Endometrial microvascular endothelial cells (primary cell): ENCODE measurements around the gene BRD4. TPM values are rescaled to one million over a fixed set of nuclear protein-coding genes. Genes with fewer than 3 reads are reported as not detected.
"Not testable (repeated sequence)": the region's sequence is repeated elsewhere in the genome, so short reads cannot be mapped to it uniquely, and the experiment has no call there.

ENCODE experiments used
- in situ Hi-C: cut with HindIII; loops from 2 replicates; pipeline ENCODE4 v1.10.0; 2017; ENCODE audit warnings: low sequenced_read_pairs, low pct_unique_long_range_greater_than_20kb; ENCODE audit errors: inconsistent ontology term
- total RNA-seq: library from RNA; depleted of rRNA; stranded (reverse); fragments of >200 nt; gene quantifications from one replicate; pipeline ENCODE4 v1.2.3, GENCODE V29; 2015; ENCODE audit errors: inconsistent ontology term

BRD4 gene
- total RNA-seq, 1 donor from 2014 or later, result 40.8 TPM

DNA sequence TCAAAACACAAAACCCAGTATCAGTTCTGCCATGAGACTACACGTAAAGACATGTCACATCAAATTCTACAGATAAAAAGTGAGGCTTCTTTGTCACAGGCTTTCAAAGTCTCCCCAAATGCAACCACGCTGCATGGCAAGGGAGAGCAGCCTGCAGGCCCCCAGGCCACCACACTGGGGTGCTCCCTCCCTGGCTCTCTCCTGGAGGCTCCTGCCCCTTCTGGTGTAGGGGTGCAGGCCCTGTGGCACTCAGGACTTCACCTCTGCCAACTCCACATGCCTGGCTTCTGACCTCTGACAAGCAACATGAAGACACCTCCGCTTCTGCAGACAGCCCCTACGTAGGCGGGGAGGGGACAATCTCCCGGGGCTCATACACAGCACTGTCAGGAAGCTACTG lies 32.9 kb upstream of the BRD4 start:
- in situ Hi-C loops, result no loop called here

DNA sequence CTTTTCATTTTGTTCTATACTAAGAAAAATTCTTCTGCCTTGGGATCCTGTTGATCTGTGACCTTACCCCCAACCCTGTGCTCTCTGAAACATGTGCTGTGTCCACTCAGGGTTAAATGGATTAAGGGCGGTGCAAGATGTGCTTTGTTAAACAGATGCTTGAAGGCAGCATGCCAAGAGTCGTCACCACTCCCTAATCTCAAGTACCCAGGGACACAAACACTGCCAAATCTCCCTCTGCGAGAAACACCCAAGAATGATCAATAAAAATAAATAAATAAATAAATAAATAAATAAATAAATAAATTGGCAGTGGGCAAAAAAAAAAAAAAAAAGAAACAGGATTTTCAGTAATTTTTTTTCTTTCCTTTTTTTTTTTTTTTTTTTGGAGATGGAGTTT lies 31.5 kb upstream of the BRD4 start:
- in situ Hi-C loops, result not testable (repeated sequence)

DNA sequence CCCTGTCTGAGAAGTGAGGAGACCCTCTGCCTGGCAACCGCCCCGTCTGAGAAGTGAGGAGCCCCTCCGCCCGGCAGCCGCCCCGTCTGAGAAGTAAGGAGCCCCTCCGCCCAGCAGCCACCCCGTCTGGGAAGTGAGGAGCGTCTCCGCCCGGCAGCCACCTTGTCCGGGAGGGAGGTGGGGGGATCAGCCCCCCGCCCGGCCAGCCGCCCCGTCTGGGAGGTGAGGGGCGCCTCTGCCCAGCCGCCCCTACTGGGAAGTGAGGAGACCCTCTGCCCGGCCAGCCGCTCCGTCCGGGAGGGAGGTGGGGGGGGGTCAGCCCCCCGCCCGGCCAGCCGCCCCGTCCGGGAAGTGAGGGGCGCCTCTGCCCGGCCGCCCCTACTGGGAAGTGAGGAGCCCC lies 30.7 kb upstream of the BRD4 start:
- in situ Hi-C loops, result not testable (repeated sequence)

DNA sequence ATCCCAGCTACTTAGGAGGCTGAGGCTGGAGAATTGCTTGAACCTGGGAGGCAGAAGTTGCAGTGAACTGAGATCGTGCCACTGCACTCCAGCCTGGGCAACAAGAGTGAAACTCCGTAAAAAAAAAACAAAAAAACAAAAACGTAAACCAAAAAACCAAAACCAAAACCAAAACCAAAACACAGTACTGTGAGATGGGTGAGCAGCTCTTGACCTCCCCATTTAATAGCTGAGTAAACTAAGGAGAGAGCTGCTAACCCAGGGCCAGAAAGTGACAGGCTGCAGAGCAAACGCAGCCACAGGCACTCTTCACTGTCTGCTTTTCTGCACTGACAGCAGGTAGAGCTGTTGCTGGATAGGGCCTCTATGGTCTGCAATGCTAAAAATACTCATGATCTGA lies 27.7 kb upstream of the BRD4 start:
- in situ Hi-C loops, result not testable (repeated sequence)

DNA sequence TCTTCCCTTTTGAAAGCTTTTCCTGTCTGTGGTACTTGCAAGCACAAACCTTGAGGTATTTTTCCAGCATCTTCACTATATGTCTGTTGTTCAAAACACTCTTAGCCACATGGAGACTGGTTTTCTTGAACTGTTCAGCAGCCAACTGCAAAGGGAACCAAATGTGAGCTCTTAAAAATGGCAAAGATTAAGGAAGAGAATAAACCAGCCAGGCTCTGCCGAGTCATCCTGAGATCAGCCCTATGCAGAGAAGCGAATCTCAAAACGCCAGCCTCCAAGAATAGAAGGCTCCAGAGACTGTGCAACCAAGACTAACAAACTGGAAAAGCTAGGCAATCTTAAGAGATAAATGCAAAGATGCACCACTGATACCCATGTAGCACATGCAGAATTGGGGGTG lies 26.6 kb upstream of the BRD4 start:
- in situ Hi-C loops, result no loop called here

DNA sequence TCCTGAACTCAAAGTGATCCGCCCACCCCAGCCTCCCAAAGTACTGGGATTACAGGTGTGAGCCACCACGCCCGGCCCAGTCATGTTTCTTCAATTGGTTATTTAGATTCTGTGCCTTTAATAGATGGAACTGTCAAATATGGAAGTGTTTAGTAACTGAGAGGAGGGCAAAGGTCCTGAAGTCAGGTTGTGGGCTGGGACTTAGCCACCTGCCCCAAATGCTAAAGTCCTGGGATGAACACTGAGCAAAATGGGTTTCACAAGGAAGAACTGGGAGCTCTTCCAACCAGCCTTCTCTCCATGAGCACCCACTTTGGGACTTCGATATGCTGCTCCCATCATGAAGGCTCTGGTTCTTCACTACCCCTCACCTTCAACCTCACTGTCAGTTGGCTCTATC lies 25.6 kb upstream of the BRD4 start:
- in situ Hi-C loops, result no loop called here

DNA sequence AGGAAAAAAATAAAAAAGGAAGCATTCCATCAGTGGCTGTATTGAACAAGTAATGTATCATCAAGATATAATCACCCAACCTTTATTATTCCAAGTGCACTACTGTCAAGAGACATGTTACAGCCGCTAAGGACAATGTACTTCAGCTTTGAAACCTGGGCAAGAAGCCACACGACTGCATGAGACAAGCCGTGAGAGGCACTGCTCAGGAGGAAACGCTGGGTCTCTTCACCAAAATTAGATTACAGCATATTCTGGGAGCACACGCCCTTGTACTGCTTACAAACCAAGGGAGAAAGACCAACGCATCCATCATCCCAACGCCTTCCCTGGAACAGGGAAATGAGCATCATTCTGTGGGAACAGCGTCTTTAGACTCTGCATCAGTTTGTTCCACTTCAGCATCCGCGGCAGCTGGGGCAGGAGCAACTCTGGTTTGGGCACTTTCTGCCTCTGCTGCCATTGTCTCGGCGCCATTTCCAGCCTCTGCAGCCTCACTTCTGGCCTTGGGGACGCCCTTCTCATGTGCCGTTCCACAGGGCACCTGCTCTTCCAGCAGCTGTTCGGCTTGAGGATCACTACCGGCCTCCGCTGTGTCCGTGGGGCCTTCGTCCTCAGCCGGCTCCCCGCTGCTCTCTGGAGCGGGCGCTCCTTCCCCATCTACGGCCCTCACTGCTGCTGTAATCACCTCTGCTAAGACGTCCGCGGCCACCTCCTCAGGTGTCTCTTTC lies 22.4 kb upstream of the BRD4 start:
- in situ Hi-C loops, result no loop called here

DNA sequence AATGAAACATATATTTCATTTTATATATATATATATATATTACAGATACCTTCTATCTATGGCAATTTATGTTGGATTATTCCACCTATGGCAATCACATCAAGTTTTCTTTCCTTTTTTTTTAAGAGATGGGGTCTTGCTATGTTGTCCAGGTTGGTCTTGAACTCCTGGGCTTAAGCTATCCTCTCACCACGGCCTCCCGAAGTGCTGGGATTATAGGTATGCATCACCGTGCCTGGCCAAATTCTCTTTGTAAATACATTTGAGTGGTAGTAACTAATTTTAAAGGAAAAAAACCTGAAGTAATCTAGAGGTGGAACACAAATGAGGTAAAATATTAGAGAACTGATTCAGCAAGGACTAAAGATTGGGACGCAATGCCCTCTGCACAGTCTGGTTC lies 21.6 kb upstream of the BRD4 start:
- in situ Hi-C loops, result no loop called here

DNA sequence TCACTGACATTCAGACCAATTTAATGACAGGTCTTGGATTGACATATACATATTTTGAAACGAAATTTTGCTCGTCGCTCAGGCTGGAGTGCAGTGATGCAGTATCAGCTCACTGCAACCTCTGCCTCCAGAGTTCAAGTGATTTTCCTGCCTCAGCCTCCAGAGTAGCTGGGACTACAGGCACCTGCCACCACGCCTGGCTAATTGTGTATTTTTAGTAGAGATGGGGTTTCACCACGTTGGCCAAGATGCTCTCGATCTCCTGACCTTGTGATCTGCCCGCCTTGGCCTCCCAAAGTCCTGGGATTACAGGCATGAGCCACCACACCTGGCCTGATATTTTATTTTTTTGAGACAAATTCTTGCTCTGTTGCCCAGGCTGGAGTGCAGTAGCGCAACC lies 20.2 kb upstream of the BRD4 start:
- in situ Hi-C loops, result not testable (repeated sequence)

DNA sequence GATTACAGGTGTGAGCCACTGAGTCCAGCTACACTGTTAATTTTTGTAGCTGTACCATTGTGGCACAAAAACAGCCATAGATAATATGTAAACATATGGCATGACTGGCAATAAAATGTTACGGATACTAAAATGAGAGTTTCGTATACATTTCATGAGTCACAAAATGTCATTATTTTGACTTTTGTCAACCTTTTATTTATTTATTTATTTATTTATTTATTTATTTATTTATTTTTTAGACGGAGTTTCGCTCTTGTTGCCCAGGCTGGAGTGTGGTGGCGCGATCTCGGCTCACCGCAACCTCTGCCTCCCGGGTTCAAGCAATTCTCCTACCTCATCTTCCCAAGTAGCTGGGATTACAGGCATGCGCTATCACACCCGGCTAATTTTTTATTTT lies 9.0 kb upstream of the BRD4 start:
- in situ Hi-C loops, result not testable (repeated sequence)

DNA sequence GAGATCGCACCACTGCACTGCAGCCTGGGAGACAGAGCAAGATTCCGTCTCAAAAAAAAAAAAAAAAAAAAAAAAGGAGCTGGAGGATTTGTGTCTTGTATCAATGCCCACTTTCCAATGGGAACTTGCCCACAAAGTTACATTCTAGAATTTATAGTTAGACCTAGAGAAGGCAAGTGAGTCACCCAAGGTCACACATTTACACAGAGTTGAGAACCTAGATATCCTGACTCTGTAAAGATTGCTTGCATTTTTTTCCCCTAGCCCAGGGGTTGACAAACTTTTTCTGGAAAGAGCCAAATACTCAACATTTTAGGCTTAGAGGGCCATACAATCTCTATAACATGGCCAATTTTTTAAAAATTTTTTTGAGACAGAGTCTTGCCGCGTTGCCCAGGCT lies 7.7 kb upstream of the BRD4 start:
- in situ Hi-C loops, result no loop called here

DNA sequence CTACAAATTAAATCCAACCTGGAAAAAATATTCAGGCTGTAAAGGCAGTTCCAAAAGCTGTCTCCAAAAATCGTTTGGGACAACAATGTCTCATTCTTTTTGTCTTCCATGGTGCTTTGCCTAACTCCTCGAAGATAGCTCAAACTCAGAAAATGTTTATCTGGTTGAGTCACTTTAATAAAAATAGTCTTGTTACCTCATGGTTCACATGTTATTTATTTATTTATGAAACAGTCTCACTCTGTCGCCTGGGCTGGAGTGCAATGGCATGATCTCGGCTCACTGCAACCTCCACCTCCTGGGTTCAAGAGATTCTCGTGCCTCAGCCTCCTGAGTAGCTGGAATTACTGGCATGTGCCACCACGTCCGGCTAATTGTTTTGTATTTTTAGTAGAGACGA lies 4.9 kb upstream of the BRD4 start:
- in situ Hi-C loops, result no loop called here

DNA sequence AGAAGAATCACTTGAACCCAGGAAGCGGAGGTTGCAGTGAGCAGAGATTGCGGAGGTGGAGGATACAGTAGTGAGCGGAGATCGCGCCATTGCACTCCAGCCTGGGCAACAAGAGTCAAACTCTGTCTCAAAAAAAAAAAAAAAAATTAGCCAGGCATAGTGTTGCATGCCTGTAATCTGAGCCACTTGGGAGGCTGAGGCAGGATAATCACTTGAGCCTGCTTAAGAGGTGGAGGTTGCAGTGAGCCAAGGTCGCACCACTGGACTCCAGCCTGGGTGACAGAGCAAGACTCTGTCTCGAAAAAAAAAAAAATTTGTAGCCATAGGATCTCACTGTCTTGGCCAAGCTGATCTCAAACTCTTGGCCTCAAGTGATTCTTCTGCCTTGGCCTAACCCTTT lies 3.7 kb upstream of the BRD4 start:
- in situ Hi-C loops, result not testable (repeated sequence)

DNA sequence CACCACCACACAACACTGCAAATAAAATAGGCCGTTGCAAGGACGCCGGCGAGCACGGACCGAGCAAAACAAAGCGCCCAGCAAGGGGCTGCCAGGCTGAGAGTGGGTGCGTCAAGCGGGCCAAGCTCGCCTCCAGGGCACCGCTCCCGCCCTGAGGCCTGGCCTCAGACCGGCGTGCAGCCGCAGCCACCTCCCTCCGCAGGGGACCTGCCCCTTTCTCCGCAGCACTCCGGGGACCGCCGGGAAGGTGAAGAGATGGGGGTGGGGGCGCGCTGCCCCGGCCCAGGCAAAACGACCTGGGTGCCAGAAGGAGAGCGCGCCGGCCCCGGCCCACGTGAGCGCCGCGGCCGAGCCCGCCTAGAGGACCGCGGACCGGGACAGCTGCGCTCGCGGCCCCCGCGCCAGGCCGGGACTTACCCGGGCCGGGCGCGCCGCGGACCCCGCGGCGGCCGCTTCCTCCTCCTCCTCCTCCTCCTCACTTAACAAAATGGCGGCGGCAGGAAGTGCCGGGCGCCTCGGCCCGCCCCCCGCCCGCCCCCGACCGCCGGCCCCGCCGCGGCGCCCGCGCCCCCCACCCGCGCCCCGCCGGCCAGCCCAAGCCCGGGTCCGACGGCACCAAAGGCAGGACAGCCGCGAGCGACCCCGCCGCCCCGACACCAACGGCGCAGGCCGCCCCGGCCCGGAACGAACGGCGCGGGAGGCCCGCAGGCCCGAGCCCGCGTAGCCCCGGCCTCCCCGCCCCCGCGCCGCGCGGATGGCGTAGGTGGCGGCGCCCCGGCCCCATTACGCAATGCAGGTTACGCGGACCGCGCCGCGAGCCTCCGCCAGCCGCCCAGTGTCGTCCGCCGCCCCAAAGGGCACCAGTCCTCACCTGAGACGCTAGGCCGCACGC lies 674 bp downstream of the BRD4 start:
- in situ Hi-C loops, result no loop called here

DNA sequence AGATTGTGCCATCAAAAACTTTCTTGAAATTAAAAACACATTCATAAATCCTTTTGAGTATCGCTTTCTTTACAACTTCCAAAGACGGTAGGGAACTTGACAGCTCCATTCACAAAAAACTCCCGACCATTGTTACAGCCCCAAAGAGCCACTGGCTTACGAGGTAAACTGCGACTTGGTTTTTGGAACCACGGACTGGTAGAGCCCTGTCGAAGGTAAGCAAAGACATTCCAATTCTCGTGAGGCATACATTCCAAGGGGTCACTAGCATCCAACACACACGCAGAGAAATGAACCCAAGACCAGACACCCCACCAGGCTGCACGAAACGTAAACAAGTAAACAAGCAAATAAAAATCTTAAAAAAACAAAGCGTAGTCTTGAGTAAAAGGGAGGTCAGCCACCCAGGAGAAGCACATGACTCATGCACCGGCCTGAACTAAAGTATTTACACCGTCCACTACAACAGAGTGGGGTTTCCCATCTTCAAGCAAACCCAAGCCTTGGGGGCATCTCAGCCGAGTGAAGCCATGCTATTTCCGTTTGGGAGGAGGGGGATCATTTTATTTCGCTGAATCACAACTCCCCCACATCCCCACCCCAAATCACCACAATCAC lies 1.4 kb downstream of the BRD4 start:
- in situ Hi-C loops, result no loop called here

DNA sequence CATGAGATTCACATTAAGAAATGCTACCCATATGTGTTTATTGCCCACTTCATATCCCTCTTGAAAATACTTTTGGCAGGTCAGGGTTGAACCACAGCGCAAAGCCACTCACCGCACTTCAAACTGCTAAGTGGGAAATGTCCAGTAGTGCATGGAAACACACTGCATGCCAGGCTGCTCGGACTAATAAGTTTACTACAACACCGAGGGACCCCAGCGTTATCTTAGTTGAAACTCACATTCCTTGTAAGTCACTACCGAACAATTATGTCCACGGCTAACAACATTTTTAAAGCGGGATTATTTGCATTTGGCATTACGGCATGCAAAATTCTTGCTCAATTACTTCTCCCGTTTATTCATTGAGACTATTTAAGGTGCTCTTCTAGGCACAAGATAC lies 4.0 kb downstream of the BRD4 start:
- in situ Hi-C loops, result no loop called here

DNA sequence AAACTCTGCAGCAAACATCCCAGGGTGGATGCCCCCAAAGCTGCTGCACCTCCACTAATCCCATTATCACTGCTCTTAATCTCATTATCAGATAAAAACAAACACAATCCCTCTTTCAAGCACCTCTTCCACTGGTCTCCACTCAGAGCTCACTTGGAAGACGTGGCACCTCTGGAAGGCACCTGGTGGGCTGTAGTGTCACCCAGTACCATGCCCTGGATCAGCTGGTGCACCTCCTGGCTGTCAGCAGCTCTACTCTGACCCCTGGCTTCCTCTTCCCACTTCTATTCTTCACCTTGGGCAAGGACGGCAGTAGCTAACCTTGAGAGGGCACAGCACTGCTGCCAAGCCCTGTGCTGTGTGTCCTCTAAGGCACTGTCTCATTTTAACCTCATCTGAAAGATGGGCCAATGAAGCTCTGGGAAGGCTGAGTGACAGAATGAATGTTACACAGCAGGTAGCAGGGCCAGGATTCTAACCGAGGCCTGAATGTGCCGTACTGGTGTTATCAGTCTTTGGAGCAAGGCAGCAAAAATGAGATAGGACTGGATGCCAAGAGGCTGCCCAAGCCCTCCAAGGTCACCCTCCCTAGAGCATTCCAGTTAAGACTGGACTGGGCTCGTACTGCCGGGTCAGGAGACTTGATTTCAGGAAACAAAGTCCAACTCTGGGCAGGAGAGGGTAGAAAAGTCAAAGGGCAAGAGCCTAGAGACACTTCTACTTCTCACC lies 7.4 kb downstream of the BRD4 start:
- in situ Hi-C loops, result no loop called here

DNA sequence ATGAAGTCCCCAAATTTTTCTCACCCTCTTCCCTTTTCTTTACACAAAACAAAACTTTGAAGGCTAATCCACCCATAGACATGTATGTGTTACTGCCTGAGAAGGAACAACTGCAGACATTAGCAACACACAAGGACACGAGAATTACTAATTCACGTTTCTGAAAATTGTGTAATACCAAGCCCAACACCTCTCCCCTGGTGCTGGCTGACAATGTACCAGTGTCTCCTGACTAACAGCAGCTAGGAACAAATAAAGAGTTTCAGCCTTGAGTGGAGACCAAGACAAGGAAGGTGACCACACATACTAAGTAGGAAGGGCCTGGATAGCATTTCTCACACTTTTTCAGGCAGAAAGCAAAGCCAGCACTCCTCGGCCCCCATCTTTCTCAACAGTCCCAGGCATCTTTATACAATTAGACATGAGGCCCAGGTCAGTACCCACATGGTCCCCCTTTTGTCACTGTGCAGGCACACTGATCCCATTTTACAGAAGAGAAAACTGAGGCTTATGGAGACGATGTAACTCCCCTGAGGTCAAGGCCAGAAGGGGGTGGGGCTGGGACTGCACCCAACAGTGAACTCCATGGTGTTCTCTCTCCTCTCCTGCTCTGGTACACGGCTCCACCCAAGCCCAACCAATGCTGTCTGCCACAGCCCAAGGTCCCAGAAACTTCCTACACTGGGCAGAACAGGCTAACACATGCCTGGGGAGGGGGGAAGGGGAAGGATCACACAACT lies 8.7 kb downstream of the BRD4 start:
- in situ Hi-C loops, result no loop called here

DNA sequence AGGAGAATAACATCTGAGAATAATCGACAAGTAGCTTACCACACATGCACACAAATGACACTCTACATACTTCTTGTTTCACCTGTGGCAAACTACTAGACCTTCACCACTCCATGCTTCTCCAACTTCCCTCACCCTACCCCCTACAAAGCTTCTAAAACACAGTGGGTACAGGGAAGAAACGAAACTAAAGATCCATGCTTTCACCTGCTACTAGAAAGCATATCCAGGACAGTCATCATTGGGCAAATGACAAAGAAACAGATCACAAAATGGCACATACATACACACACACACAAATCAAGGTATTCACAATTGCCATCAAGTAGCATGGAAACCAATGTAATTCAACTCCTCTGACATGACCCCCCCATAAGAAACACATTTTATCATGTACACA lies 10.6 kb downstream of the BRD4 start:
- in situ Hi-C loops, result no loop called here
